SH-SY5Y (cell line): ENCODE data around the gene PRPH2.

Experiments used
- GATA2 ChIP-seq: IDR thresholded peaks from 2 replicates; pipeline ENCODE4 v1.6.1; 2011; ENCODE audit warnings: mild to moderate bottlenecking, low read depth, low read length
- GATA3 ChIP-seq: IDR thresholded peaks from 2 replicates; pipeline ENCODE4 v1.6.1; 2011; ENCODE audit warnings: low read depth, mild to moderate bottlenecking, low read length, moderate library complexity

PRPH2 gene

DNA sequence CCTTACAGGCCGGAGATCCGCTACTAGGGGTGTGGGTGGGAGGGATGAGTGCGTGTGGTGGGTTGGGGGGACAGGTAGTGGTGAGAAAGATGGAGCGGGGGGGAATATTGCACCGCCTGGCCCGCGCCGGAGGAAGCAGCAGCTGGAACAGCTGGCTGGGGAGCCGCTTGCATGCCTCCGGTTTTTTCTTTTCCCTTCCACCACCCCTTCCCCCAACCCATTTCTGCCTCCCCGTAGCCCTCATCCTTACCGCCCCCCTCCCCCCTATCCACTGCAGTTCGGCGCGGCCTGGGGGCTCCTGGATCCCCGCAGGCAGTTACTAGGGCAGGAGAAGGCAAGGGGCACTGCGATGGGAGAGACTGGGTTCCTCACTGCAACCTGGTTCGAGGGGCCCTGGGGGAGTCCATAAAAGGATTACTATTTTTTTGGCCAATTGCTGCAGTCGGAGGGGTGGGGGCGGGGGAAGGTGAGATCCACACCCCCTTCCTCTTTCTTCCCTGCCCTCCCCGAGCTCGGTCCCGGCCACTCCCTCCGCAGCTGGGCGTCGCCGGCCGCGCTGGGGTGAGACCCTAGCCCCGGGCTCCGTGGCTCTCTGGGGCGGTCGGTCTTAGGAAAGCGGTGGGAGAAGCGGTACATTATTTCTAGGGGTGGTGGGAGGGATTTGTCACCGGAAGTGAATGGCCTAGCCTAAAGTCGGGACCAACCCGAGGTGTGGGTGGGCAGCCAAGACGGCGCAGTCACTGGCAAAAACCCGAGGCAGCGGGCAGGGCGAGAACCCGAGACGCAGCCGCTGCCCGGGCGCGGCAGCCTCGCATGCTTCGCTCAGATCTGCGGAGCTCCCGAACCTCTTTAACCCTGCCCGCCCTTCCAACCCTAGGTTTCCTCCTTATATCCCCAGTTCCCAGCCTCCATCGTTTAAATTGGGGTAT is 24.3 kb upstream of the PRPH2 start:
- TF ChIP-seq GATA2, result no peak
- TF ChIP-seq GATA3, result no peak

GRCh38 chr6:42745640-42746462 is 23.5 kb upstream of the PRPH2 start, which contains the start of gene TBCC:
TBCC (minus strand) TSS chr6:42746103; CDS start chr6:42746073, 30 bp downstream.
- TF ChIP-seq GATA2 (no peak), GATA3 (no peak)

GRCh38 chr6:42745083-42745639 is 22.8 kb upstream of the PRPH2 start:
- TF ChIP-seq GATA2 (no peak), GATA3 (no peak)

GRCh38 chr6:42744351-42744893 is 22.0 kb upstream of the PRPH2 start:
- TF ChIP-seq GATA2 (no peak), GATA3 (no peak)

DNA sequence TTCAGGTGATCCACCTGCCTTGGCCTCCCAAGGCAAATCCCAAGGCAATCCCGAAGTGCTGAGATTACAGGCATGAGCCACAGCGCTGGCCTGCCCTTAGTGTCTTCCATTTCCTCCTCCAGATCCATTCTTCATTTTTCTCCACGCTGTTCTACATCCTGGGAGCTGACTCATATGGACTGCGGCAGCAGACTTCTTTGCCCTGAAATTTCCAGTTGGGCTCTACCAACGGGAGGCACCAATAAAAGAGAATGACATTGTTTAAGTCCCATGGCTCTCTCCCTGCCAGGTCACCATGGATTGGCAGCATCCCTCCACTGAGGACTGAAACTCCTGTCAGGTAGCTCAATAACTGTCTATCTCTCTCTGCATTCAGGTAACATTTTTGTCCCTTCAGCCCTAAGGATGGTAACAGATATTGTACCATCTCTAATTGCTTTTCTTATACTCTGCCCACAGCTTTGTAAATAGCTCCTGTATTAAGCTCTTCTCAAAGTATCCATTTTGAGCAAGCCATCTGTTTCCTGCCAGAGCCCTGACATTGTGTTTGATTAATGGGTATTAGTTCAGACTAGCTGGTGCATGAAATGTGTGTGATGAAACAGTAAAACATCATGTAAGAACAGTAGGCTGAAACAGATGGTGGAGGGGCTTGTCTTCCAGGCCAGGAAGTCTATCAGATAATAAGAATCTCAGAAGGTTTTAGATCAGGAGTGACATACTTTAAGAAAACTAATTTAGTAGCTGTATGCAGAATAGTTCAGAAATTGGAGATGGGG is 19.9 kb upstream of the PRPH2 start:
- no peak for TF ChIP-seq GATA3
- TF ChIP-seq GATA2, result no peak

GRCh38 chr6:42740725-42741124 is 18.3 kb upstream of the PRPH2 start:
- no peak for TF ChIP-seq GATA3
- no peak for TF ChIP-seq GATA2

- TF ChIP-seq GATA2 (no peak), GATA3 (no peak)
These were observed 13.6 kb upstream of the PRPH2 start for GRCh38 chr6:42735976-42736375.

DNA sequence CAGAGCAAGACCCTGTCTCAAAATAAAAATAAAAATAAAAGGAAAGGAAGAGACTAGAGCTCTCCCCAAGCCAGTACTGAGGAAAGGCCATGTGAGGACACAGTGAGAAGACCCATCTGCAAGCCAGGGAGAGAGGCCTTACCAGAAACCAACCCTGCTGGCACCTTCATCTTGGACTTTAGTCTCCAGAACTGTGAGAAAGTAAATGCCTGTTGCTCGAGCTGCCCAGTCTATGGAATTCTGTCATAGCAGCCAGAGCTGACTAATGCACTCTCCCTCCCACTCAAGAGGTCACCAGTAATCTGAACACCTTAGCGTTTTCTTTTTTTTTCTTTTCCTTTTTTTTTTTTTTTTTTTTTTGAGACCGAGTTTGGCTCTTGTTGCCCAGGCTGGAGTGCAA is 7.3 kb upstream of the PRPH2 start:
- no peak for TF ChIP-seq GATA3

GRCh38 chr6:42727627-42728026 is 5.2 kb upstream of the PRPH2 start:
- TF ChIP-seq GATA2 (no peak), GATA3 (no peak)

GRCh38 chr6:42727087-42727611 is 4.8 kb upstream of the PRPH2 start:
- TF ChIP-seq GATA2 (no peak), GATA3 (no peak)

DNA sequence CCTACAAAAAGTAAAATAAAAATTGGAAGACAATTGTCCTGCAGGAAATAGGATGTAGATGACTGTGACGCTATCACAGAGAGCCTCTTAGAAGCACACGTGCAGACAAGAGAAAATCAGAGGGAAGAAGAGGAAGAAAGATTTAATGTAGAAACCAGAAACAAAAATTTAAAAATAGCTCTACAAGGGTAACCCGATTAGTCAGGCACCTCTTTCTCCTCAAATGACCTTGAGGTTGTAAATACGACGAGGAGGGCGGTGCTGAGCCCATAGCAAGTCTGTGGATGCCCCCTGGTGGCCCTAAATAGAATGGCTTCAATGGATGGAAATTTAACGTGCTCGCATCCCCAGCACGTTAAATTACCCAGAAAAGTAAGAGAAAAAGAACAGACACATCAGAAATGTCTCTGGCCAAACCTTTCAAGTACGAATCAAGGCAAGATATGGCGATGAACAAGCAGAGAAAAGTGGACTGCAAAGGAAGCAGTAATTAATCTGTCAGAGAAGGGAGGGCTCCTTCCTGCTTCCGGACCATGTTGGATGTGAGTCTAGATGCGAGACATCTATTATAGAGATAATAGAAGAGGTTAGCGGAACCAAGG is 4.2 kb upstream of the PRPH2 start:
- TF ChIP-seq GATA3 (no peak), GATA2 (no peak)

DNA sequence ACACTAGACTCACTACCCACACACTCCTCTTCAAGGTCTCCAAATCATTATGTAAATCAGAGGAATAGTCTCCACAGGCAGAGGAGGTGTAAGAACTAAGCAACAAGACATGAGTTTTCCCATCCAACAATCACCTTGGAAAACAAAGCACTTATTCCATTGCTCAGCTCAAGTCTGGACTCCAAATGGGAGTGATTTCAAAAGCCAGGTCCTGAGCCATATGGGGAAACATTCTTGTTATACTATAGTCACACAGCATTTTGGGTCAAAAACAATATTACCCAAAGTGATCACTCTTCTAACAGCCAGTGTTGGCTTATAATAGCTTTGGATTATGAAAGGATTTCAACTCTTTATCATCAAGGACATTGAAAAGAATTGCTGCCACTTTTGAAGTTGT is 3.6 kb upstream of the PRPH2 start:
- TF ChIP-seq GATA2 (no peak), GATA3 (no peak)

- no peak for TF ChIP-seq GATA3
- no peak for TF ChIP-seq GATA2
These were observed 2.4 kb upstream of the PRPH2 start for GRCh38 chr6:42724825-42725224.
